Right lobe of liver (tissue), 4 donors: ENCODE measurements around the gene GRM7.

Experiments
- CTCF ChIP-seq, 4 donors: fragments of 200-600 bp in 3 of 4; fragments of 450-650 bp in 1 of 4; IDR thresholded peaks; one replicate each; pipeline versions ENCODE4 v1.5.1 to v1.8.0; 2016 to 2022; ENCODE audit warnings: antibody characterized with exemption in 4 of 4, mild to moderate bottlenecking in 2 of 4
- POLR2A ChIP-seq: fragments of 450-650 bp; IDR thresholded peaks from one replicate; pipeline ENCODE4 v1.6.1; 2017; ENCODE audit warnings: antibody characterized with exemption, mild to moderate bottlenecking
- donor health status: DM: no; HTN: no; CAD: no.
- donor health status: DM: no; HTN: no; CAD: no.
- donor health status: DM: no; HTN: yes; CAD: no.

GRCh38 chr3:7272203-7272602 lies 411.3 kb downstream of the GRM7 start:
- TF ChIP-seq CTCF (IDR thresholded peaks at IDR 0.05) = no peak
- no peak for TF ChIP-seq POLR2A
